ENCODE measurements around the gene GMEB2. TPM values are rescaled to one million over a fixed set of nuclear protein-coding genes. Genes with fewer than 3 reads are reported as not detected.
"Not testable (repeated sequence)": the region's sequence is repeated elsewhere in the genome, so short reads cannot be mapped to it uniquely, and the experiment has no call there.

GMEB2 gene
- total RNA-seq, 1 donor: 9.4 TPM

- DNase-seq (ENCODE audit: insufficient read length, low spot score, missing footprints): peak; percentile 26
- Histone ChIP-seq H3K79me2 (ENCODE audit: insufficient read depth, low read length) (peaks cover 51% of the 10 kb centered on the region), H3K36me3 (ENCODE audit: insufficient read depth, low read length) (peaks cover 21% of the 10 kb centered on the region), H4K20me1 (ENCODE audit: insufficient read depth, low read length) (peaks cover 23% of the 10 kb centered on the region)
- not testable (repeated sequence) for H3K4me1 ChIP-seq (ENCODE audit: insufficient read depth, low read length); H2AFZ ChIP-seq (ENCODE audit: low read length); H3K4me2 ChIP-seq (ENCODE audit: insufficient read depth, low read length); H3K27ac ChIP-seq (ENCODE audit: low read depth, low read length); H3K27me3 ChIP-seq (ENCODE audit: insufficient read depth, low read length); H3K4me3 ChIP-seq (ENCODE audit: insufficient read depth, low read length); H3K9me3 ChIP-seq (ENCODE audit: low read depth, low read length)
- peak; percentile 31 for TF ChIP-seq CTCF (IDR thresholded peaks at IDR 0.05; ENCODE audit: extremely low read depth, low read depth, low read length)
Measured at GRCh38 chr20:63613863-63614594, 12.9 kb downstream of the GMEB2 start.

- Histone ChIP-seq H3K36me3 (ENCODE audit: insufficient read depth, low read length) (peaks cover 21% of the 10 kb centered on the region), H3K27ac (ENCODE audit: low read depth, low read length) (peak overlapping the region; percentile 41), H3K79me2 (ENCODE audit: insufficient read depth, low read length) (peaks cover 43% of the 10 kb centered on the region), H2AFZ (ENCODE audit: low read length) (no peak overlapping the region), H4K20me1 (ENCODE audit: insufficient read depth, low read length) (peaks cover 17% of the 10 kb centered on the region), H3K9me3 (ENCODE audit: low read depth, low read length) (no peaks in the 10 kb centered on the region), H3K4me3 (ENCODE audit: insufficient read depth, low read length) (no peak overlapping the region), H3K4me1 (ENCODE audit: insufficient read depth, low read length) (peaks cover 8% of the 10 kb centered on the region), H3K27me3 (ENCODE audit: insufficient read depth, low read length) (no peaks in the 10 kb centered on the region), H3K4me2 (ENCODE audit: insufficient read depth, low read length) (no peak overlapping the region)
- TF ChIP-seq CTCF (IDR thresholded peaks at IDR 0.05; ENCODE audit: extremely low read depth, low read depth, low read length): peak; percentile 7
- DNase-seq (ENCODE audit: insufficient read length, low spot score, missing footprints): peak; percentile 85
Measured at GRCh38 chr20:63612276-63612931, 14.5 kb downstream of the GMEB2 start.

GRCh38 chr20:63611646-63612045, 15.3 kb downstream of the GMEB2 start:
- Histone ChIP-seq H3K27ac (ENCODE audit: low read depth, low read length) (no peak overlapping the region), H3K27me3 (ENCODE audit: insufficient read depth, low read length) (no peaks in the 10 kb centered on the region), H2AFZ (ENCODE audit: low read length) (no peak overlapping the region), H3K4me1 (ENCODE audit: insufficient read depth, low read length) (peaks cover 8% of the 10 kb centered on the region), H3K4me3 (ENCODE audit: insufficient read depth, low read length) (no peak overlapping the region), H4K20me1 (ENCODE audit: insufficient read depth, low read length) (peaks cover 17% of the 10 kb centered on the region), H3K79me2 (ENCODE audit: insufficient read depth, low read length) (peaks cover 43% of the 10 kb centered on the region), H3K9me3 (ENCODE audit: low read depth, low read length) (no peaks in the 10 kb centered on the region), H3K36me3 (ENCODE audit: insufficient read depth, low read length) (peaks cover 15% of the 10 kb centered on the region), H3K4me2 (ENCODE audit: insufficient read depth, low read length) (no peak overlapping the region)
- no peak for DNase-seq (ENCODE audit: insufficient read length, low spot score, missing footprints)
- TF ChIP-seq CTCF (IDR thresholded peaks at IDR 0.05; ENCODE audit: extremely low read depth, low read depth, low read length): no peak
